ENCODE measurements around the gene PSME1. TPM values are rescaled to one million over a fixed set of nuclear protein-coding genes. Genes with fewer than 3 reads are reported as not detected.
A peak's percentile ranks its signal among the peaks of the same experiment; 100 is the strongest.
"Not testable (repeated sequence)": the region's sequence is repeated elsewhere in the genome, so short reads cannot be mapped to it uniquely, and the experiment has no call there.

PSME1 gene
- total and polyA plus RNA-seq, 2 experiments from 2014 or later: 61.1 to 215 TPM

DNA sequence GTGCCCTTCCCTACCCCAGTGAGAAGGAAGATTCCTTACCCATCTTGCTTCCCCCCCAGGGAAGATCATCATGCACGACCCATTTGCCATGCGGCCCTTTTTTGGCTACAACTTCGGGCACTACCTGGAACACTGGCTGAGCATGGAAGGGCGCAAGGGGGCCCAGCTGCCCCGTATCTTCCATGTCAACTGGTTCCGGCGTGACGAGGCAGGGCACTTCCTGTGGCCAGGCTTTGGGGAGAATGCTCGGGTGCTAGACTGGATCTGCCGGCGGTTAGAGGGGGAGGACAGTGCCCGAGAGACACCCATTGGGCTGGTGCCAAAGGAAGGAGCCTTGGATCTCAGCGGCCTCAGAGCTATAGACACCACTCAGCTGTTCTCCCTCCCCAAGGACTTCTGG is 32.5 kb upstream of the PSME1 start:
- no peak overlapping the region for H3K4me3 Mint-ChIP-seq
- Histone ChIP-seq H4K20me1 (replicated peaks; ENCODE audit: insufficient read depth) (no peaks in the 10 kb centered on the region), H2AFZ (no peak overlapping the region), H3K36me3 (ENCODE audit: insufficient read depth) (peaks cover 31% of the 10 kb centered on the region), H3K79me2 (replicated peaks; ENCODE audit: insufficient read depth) (no peaks in the 10 kb centered on the region), H3F3A (replicated peaks; ENCODE audit: low read depth) (peaks cover 5% of the 10 kb centered on the region; the same call in 1 of the 2 replicates), H3K4me1 (ENCODE audit: insufficient read depth) (no peaks in the 10 kb centered on the region), H3K27ac (ENCODE audit: low read depth) (no peak overlapping the region), H3K4me2 (no peak overlapping the region), H3K27me3 (ENCODE audit: insufficient read depth) (no peaks in the 10 kb centered on the region), H3K4me3 (no peak overlapping the region), H3K9me2 (ENCODE audit: insufficient read depth) (no peaks in the 10 kb centered on the region)
- no peak for ATAC-seq
- H3K36me3 Mint-ChIP-seq (ENCODE audit: low read depth): peaks cover 67% of the 10 kb centered on the region
- H3K27me3 Mint-ChIP-seq (ENCODE audit: insufficient read depth, low read depth, poor library complexity): peaks cover 5% of the 10 kb centered on the region
- H3K9me3 Mint-ChIP-seq: peaks cover 14% of the 10 kb centered on the region
- no peak overlapping the region for H3K27ac Mint-ChIP-seq
- no peak for TF ChIP-seq EZH2phosphoT487 (IDR thresholded peaks at IDR 0.05; ENCODE audit: unreplicated experiment)
- TF ChIP-seq, protein P1, sequence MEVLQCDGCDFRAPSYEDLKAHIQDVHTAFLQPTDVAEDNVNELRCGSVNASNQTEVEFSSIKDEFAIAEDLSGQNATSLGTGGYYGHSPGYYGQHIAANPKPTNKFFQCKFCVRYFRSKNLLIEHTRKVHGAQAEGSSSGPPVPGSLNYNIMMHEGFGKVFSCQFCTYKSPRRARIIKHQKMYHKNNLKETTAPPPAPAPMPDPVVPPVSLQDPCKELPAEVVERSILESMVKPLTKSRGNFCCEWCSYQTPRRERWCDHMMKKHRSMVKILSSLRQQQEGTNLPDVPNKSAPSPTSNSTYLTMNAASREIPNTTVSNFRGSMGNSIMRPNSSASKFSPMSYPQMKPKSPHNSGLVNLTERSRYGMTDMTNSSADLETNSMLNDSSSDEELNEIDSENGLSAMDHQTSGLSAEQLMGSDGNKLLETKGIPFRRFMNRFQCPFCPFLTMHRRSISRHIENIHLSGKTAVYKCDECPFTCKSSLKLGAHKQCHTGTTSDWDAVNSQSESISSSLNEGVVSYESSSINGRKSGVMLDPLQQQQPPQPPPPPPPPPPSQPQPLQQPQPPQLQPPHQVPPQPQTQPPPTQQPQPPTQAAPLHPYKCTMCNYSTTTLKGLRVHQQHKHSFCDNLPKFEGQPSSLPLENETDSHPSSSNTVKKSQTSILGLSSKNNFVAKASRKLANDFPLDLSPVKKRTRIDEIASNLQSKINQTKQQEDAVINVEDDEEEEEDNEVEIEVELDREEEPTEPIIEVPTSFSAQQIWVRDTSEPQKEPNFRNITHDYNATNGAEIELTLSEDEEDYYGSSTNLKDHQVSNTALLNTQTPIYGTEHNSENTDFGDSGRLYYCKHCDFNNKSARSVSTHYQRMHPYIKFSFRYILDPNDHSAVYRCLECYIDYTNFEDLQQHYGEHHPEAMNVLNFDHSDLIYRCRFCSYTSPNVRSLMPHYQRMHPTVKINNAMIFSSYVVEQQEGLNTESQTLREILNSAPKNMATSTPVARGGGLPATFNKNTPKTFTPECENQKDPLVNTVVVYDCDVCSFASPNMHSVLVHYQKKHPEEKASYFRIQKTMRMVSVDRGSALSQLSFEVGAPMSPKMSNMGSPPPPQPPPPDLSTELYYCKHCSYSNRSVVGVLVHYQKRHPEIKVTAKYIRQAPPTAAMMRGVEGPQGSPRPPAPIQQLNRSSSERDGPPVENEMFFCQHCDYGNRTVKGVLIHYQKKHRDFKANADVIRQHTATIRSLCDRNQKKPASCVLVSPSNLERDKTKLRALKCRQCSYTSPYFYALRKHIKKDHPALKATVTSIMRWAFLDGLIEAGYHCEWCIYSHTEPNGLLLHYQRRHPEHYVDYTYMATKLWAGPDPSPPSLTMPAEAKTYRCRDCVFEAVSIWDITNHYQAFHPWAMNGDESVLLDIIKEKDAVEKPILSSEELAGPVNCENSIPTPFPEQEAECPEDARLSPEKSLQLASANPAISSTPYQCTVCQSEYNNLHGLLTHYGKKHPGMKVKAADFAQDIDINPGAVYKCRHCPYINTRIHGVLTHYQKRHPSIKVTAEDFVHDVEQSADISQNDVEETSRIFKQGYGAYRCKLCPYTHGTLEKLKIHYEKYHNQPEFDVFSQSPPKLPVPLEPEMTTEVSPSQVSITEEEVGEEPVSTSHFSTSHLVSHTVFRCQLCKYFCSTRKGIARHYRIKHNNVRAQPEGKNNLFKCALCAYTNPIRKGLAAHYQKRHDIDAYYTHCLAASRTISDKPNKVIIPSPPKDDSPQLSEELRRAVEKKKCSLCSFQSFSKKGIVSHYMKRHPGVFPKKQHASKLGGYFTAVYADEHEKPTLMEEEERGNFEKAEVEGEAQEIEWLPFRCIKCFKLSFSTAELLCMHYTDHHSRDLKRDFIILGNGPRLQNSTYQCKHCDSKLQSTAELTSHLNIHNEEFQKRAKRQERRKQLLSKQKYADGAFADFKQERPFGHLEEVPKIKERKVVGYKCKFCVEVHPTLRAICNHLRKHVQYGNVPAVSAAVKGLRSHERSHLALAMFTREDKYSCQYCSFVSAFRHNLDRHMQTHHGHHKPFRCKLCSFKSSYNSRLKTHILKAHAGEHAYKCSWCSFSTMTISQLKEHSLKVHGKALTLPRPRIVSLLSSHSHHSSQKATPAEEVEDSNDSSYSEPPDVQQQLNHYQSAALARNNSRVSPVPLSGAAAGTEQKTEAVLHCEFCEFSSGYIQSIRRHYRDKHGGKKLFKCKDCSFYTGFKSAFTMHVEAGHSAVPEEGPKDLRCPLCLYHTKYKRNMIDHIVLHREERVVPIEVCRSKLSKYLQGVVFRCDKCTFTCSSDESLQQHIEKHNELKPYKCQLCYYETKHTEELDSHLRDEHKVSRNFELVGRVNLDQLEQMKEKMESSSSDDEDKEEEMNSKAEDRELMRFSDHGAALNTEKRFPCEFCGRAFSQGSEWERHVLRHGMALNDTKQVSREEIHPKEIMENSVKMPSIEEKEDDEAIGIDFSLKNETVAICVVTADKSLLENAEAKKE (CRISPR knock-in tag; IDR thresholded peaks at IDR 0.05): no peak
- TF ChIP-seq STAT1 (IDR thresholded peaks at IDR 0.05; ENCODE audit: unreplicated experiment): no peak
- TF ChIP-seq CREB1 (CRISPR knock-in tag; IDR thresholded peaks at IDR 0.05; ENCODE audit: low read depth): no peak
- no peak for TF ChIP-seq JUNB (IDR thresholded peaks at IDR 0.05; ENCODE audit: unreplicated experiment)
- TF ChIP-seq REST (IDR thresholded peaks at IDR 0.05; ENCODE audit: unreplicated experiment): no peak
- TF ChIP-seq CTCF (conservative IDR thresholded peaks at IDR 0.05; ENCODE audit: low read depth in 2 of 2): no peak
- TF ChIP-seq, protein P2, sequence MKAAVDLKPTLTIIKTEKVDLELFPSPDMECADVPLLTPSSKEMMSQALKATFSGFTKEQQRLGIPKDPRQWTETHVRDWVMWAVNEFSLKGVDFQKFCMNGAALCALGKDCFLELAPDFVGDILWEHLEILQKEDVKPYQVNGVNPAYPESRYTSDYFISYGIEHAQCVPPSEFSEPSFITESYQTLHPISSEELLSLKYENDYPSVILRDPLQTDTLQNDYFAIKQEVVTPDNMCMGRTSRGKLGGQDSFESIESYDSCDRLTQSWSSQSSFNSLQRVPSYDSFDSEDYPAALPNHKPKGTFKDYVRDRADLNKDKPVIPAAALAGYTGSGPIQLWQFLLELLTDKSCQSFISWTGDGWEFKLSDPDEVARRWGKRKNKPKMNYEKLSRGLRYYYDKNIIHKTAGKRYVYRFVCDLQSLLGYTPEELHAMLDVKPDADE (IDR thresholded peaks at IDR 0.05): no peak
- H3K4me1 Mint-ChIP-seq: peaks cover 3% of the 10 kb centered on the region; the same call in 1 of the 3 replicates
- no peak for DNase-seq (ENCODE audit: low spot score)

DNA sequence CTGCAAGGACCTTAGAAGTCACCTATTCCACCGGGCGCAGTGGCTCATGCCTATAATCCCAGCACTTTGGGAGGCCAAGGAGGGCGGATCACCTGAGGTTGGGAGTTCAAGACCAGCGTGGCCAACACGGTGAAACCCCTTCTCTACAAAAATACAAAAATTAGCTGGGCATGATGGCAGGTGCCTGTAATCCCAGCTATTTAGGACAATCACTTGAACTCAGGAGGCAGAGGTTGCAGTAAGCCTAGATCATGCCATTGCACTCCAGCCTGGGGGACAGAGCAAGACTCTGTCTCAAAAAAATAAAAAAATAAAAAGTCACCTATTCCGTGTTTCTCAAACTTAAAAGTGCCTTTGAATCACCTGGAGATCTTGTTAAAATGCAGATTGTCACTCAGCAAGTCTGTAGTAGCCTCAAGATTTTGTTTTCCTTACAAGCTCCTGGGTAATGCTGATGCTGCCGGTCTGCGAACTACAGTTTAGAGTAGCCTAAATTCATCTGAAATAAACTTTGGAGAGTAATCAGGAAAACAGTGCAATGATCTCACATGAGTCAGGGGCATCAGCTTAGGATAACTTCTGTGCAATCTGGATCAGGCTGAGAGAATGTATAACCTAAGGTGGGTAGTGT is 30.3 kb upstream of the PSME1 start:
- H3K4me1 Mint-ChIP-seq; H3K4me3 ChIP-seq; H3K27me3 ChIP-seq (ENCODE audit: insufficient read depth); DNase-seq (ENCODE audit: low spot score); H3K27me3 Mint-ChIP-seq (ENCODE audit: insufficient read depth, low read depth, poor library complexity); H3K4me1 ChIP-seq (ENCODE audit: insufficient read depth); H4K20me1 ChIP-seq (replicated peaks; ENCODE audit: insufficient read depth); H3K79me2 ChIP-seq (replicated peaks; ENCODE audit: insufficient read depth); H3K27ac ChIP-seq (ENCODE audit: low read depth); H3K4me2 ChIP-seq; H2AFZ ChIP-seq; H3F3A ChIP-seq (replicated peaks; ENCODE audit: low read depth); ATAC-seq; H3K4me3 Mint-ChIP-seq; H3K9me2 ChIP-seq (ENCODE audit: insufficient read depth): not testable (repeated sequence)
- H3K27ac Mint-ChIP-seq: peak overlapping the region; percentile 21; the same call in 1 of the 2 replicates
- H3K36me3 Mint-ChIP-seq (ENCODE audit: low read depth): peaks cover 46% of the 10 kb centered on the region
- peaks cover 14% of the 10 kb centered on the region for H3K9me3 Mint-ChIP-seq
- peaks cover 24% of the 10 kb centered on the region; the same call in 1 of the 2 replicates for H3K36me3 ChIP-seq (ENCODE audit: insufficient read depth)
